Activated CD8-positive, alpha-beta T cell treated with anti-CD3 and anti-CD28 coated beads, Interleukin-2, amount 10 ng/mL, durations not matched to agents 7 days and 5 days (primary cell): ENCODE data around the gene GYPB. TPM values are rescaled to one million over a fixed set of nuclear protein-coding genes. Genes with fewer than 3 reads are reported as not detected.
"Not testable (repeated sequence)": the region's sequence is repeated elsewhere in the genome, so short reads cannot be mapped to it uniquely, and the experiment has no call there.

ENCODE experiments used
- ATAC-seq: fragments of 150-1000 bp; cut with Tn5 transposase; one replicate; pipeline ENCODE4 v1.10.0; 2021; ENCODE audit warnings: moderate library complexity
- CTCF ChIA-PET: fragments of 350-600 bp; sonication (Branson Sonifier 250); formaldehyde crosslinking; loops from one replicate; lab custom pipeline; 2021; ENCODE audit warnings: antibody characterized with exemption; lab: Charles Lee
- POLR2A ChIA-PET: fragments of 350-600 bp; sonication (Branson Sonifier 250); formaldehyde crosslinking; loops from one replicate; lab custom pipeline; 2021; ENCODE audit warnings: antibody characterized with exemption; lab: Charles Lee
- DNase-seq: peaks from one replicate; pipeline ENCODE4 v3.0.0-alpha.2; 2020
- H3K27ac Mint-ChIP-seq: one replicate; pipeline ENCODE4 v1.8.0; 2021; ENCODE audit warnings: mild to moderate bottlenecking, mixed read lengths
- H3K27me3 Mint-ChIP-seq: one replicate; pipeline ENCODE4 v1.8.0; 2021; ENCODE audit warnings: low read depth, mixed read lengths
- H3K36me3 Mint-ChIP-seq: one replicate; pipeline ENCODE4 v1.8.0; 2021; ENCODE audit warnings: low read depth, mixed read lengths
- H3K4me1 Mint-ChIP-seq: one replicate; pipeline ENCODE4 v1.8.0; 2021; ENCODE audit warnings: low read depth, mixed read lengths
- H3K4me3 Mint-ChIP-seq: one replicate; pipeline ENCODE4 v1.8.0; 2021; ENCODE audit warnings: mild to moderate bottlenecking, mixed read lengths
- H3K9me3 Mint-ChIP-seq: one replicate; pipeline ENCODE4 v1.8.0; 2022; ENCODE audit warnings: mixed read lengths; ENCODE audit not compliant: insufficient read depth
- total RNA-seq, 2 experiments: library from RNA; stranded (reverse); gene quantifications; one replicate each; pipeline ENCODE4 v1.2.3, GENCODE V29; 2021

GYPB gene
- total RNA-seq, 2 experiments from 2014 or later: not detected

GRCh38 chr4:144006200-144006803 is 12.9 kb downstream of the GYPB start:
- not testable (repeated sequence) for ATAC-seq, H3K36me3 Mint-ChIP-seq, H3K27ac Mint-ChIP-seq

GRCh38 chr4:144005558-144005953 is 13.6 kb downstream of the GYPB start:
- H3K27me3 Mint-ChIP-seq, H3K4me1 Mint-ChIP-seq, ATAC-seq, H3K36me3 Mint-ChIP-seq, POLR2A ChIA-PET, DNase-seq, H3K27ac Mint-ChIP-seq, H3K4me3 Mint-ChIP-seq, CTCF ChIA-PET, H3K9me3 Mint-ChIP-seq: not testable (repeated sequence)

More at GRCh38 chr4:144006200-144006803, 12.9 kb downstream of the GYPB start:
- H3K4me3 Mint-ChIP-seq, CTCF ChIA-PET, DNase-seq, POLR2A ChIA-PET, H3K4me1 Mint-ChIP-seq, H3K9me3 Mint-ChIP-seq, H3K27me3 Mint-ChIP-seq: not testable (repeated sequence)

GRCh38 chr4:144004868-144005557 is 14.2 kb downstream of the GYPB start:
- POLR2A ChIA-PET, H3K4me1 Mint-ChIP-seq, DNase-seq, H3K36me3 Mint-ChIP-seq, H3K4me3 Mint-ChIP-seq, CTCF ChIA-PET, H3K9me3 Mint-ChIP-seq, H3K27me3 Mint-ChIP-seq, H3K27ac Mint-ChIP-seq, ATAC-seq: not testable (repeated sequence)

GRCh38 chr4:144003890-144004265 is 15.3 kb downstream of the GYPB start:
- H3K4me3 Mint-ChIP-seq, DNase-seq, CTCF ChIA-PET, H3K27ac Mint-ChIP-seq, ATAC-seq, POLR2A ChIA-PET, H3K36me3 Mint-ChIP-seq, H3K4me1 Mint-ChIP-seq, H3K9me3 Mint-ChIP-seq, H3K27me3 Mint-ChIP-seq: not testable (repeated sequence)

GRCh38 chr4:144003205-144003889 is 15.8 kb downstream of the GYPB start:
- DNase-seq, H3K4me3 Mint-ChIP-seq, H3K27me3 Mint-ChIP-seq, CTCF ChIA-PET, ATAC-seq, H3K4me1 Mint-ChIP-seq, H3K27ac Mint-ChIP-seq, POLR2A ChIA-PET, H3K9me3 Mint-ChIP-seq, H3K36me3 Mint-ChIP-seq: not testable (repeated sequence)

GRCh38 chr4:144000331-144000995 is 18.7 kb downstream of the GYPB start:
- H3K27ac Mint-ChIP-seq, H3K4me3 Mint-ChIP-seq, DNase-seq, H3K36me3 Mint-ChIP-seq, ATAC-seq, CTCF ChIA-PET, H3K27me3 Mint-ChIP-seq, H3K9me3 Mint-ChIP-seq, H3K4me1 Mint-ChIP-seq, POLR2A ChIA-PET: not testable (repeated sequence)

GRCh38 chr4:143996193-143996592 is 23.0 kb downstream of the GYPB start:
- H3K9me3 Mint-ChIP-seq, H3K4me1 Mint-ChIP-seq, H3K4me3 Mint-ChIP-seq, ATAC-seq, DNase-seq, H3K36me3 Mint-ChIP-seq, H3K27me3 Mint-ChIP-seq, CTCF ChIA-PET, POLR2A ChIA-PET, H3K27ac Mint-ChIP-seq: not testable (repeated sequence)

- H3K36me3 Mint-ChIP-seq, DNase-seq, CTCF ChIA-PET, H3K4me3 Mint-ChIP-seq, POLR2A ChIA-PET, H3K27ac Mint-ChIP-seq, H3K9me3 Mint-ChIP-seq, H3K27me3 Mint-ChIP-seq, ATAC-seq, H3K4me1 Mint-ChIP-seq: not testable (repeated sequence)
Observed at GRCh38 chr4:143991761-143992160, 27.4 kb downstream of the GYPB start.

GRCh38 chr4:143990717-143991116 is 28.5 kb downstream of the GYPB start:
- H3K27ac Mint-ChIP-seq, H3K36me3 Mint-ChIP-seq, H3K27me3 Mint-ChIP-seq, H3K4me1 Mint-ChIP-seq, POLR2A ChIA-PET, H3K4me3 Mint-ChIP-seq, H3K9me3 Mint-ChIP-seq, ATAC-seq, CTCF ChIA-PET, DNase-seq: not testable (repeated sequence)

- POLR2A ChIA-PET: no interaction called here
- peaks cover 2% of the 10 kb centered on the region for H3K27me3 Mint-ChIP-seq
- ATAC-seq (no peak), DNase-seq (no peak)
- H3K36me3 Mint-ChIP-seq: no peaks in the 10 kb centered on the region
- no peaks in the 10 kb centered on the region for H3K4me1 Mint-ChIP-seq
- H3K27ac Mint-ChIP-seq: no peak overlapping the region
- H3K9me3 Mint-ChIP-seq: no peaks in the 10 kb centered on the region
- CTCF ChIA-PET: no interaction called here
- H3K4me3 Mint-ChIP-seq: no peak overlapping the region
Observed at GRCh38 chr4:143986180-143986579, 33.0 kb downstream of the GYPB start.

GRCh38 chr4:143980776-143981175 is 38.4 kb downstream of the GYPB start:
- H3K27ac Mint-ChIP-seq, ATAC-seq, H3K36me3 Mint-ChIP-seq, POLR2A ChIA-PET, H3K27me3 Mint-ChIP-seq, DNase-seq, H3K4me1 Mint-ChIP-seq, CTCF ChIA-PET, H3K9me3 Mint-ChIP-seq, H3K4me3 Mint-ChIP-seq: not testable (repeated sequence)

GRCh38 chr4:143975527-143975926 is 43.7 kb downstream of the GYPB start:
- CTCF ChIA-PET, H3K36me3 Mint-ChIP-seq, H3K4me3 Mint-ChIP-seq, DNase-seq, POLR2A ChIA-PET, ATAC-seq, H3K27ac Mint-ChIP-seq, H3K9me3 Mint-ChIP-seq, H3K4me1 Mint-ChIP-seq, H3K27me3 Mint-ChIP-seq: not testable (repeated sequence)
